SU-DHL-6 (cell line): ENCODE results near the gene RHOH.

ENCODE experiments used
- EZH2phosphoT487 ChIP-seq: fragments of 200-600 bp; sonication (generic), shearing (Covaris generic); conservative IDR thresholded peaks from 2 replicates; pipeline ENCODE4 v1.6.1; 2018; ENCODE audit warnings: mild to moderate bottlenecking, antibody characterized with exemption, low read length, moderate library complexity, mixed read lengths
- TF ChIP-seq, protein P1 (sequence below): fragments of 200-600 bp; sonication (generic); IDR thresholded peaks from one replicate; pipeline ENCODE4 v1.5.1; 2017; ENCODE audit warnings: antibody characterized with exemption, mild to moderate bottlenecking, low read length, moderate library complexity; ENCODE audit not compliant: insufficient read depth, poor library complexity, severe bottlenecking

DNA sequence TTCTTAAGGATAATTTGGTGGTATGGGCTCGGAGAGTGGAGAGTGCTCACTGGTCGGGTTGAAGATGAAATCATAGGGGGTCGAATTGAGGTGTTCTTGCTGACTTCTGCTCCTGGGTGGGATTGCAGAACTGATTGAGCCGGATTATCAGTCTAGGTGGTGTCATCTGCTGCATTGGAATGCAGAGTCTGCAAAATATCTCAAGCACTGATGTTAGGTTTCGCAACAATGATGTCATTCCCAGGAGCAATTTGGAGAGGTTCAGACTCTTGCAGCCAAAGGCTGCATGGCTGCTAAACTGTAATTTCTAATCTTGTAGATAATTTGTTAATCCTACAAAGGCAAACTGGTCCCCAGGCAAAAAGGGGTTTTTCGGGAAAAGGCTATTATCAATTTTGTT, 67.7 kb downstream of the RHOH start:
- TF ChIP-seq, protein P1, sequence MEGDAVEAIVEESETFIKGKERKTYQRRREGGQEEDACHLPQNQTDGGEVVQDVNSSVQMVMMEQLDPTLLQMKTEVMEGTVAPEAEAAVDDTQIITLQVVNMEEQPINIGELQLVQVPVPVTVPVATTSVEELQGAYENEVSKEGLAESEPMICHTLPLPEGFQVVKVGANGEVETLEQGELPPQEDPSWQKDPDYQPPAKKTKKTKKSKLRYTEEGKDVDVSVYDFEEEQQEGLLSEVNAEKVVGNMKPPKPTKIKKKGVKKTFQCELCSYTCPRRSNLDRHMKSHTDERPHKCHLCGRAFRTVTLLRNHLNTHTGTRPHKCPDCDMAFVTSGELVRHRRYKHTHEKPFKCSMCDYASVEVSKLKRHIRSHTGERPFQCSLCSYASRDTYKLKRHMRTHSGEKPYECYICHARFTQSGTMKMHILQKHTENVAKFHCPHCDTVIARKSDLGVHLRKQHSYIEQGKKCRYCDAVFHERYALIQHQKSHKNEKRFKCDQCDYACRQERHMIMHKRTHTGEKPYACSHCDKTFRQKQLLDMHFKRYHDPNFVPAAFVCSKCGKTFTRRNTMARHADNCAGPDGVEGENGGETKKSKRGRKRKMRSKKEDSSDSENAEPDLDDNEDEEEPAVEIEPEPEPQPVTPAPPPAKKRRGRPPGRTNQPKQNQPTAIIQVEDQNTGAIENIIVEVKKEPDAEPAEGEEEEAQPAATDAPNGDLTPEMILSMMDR: no peak
- no peak for TF ChIP-seq EZH2phosphoT487
